ENCODE measurements around the gene TAS2R1. TPM values are rescaled to one million over a fixed set of nuclear protein-coding genes. Genes with fewer than 3 reads are reported as not detected.

The TAS2R1 gene
- polyA plus RNA-seq, 3 donors, result not detected

DNA sequence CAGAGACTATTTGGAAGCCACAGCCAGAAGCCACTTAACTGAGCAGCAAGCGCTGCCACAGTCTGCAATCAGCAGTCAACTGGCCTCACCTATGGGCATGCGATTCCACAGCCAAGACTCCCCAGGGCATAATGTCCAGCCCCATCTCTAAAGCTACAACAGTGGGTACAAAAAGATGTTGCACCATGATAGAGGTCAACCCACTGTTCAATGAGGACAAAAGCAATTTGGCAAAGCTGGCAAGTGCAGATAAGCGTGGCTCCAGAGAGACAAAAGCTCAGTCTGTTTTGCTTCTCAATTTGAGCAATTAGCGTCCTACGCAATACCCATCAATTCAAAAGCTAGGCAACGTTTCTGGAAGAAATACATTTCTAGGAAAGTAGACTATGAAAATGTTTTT lies 3.2 kb downstream of the TAS2R1 start:
- intact Hi-C loops (cut with micrococcal nuclease), result no loop called here
- Histone ChIP-seq H3K27ac (ENCODE audit: low read depth in 1 of 2, low read length in 2 of 2) (no peak overlapping the region), H4K20me1 (ENCODE audit: insufficient read depth, low read length) (no peaks in the 10 kb centered on the region), H3K4me1 (ENCODE audit: control insufficient read depth in 1 of 2, insufficient read depth in 2 of 2, low read length in 2 of 2) (no peaks in the 10 kb centered on the region), H3K4me2 (replicated peaks; ENCODE audit: extremely low read depth, low read length, poor library complexity, severe bottlenecking) (no peak overlapping the region), H3K27me3 (ENCODE audit: control insufficient read depth in 2 of 2, insufficient read depth in 2 of 2, low read length in 2 of 2) (no peaks in the 10 kb centered on the region), H3K79me2 (ENCODE audit: insufficient read depth, low read length) (no peaks in the 10 kb centered on the region), H3K9me3 (replicated peaks in 1 of 2; ENCODE audit: control insufficient read depth in 1 of 2, insufficient read depth in 1 of 2, low read length in 2 of 2) (no peaks in the 10 kb centered on the region), H3K36me3 (replicated peaks in 1 of 2; ENCODE audit: control insufficient read depth in 1 of 2, insufficient read depth in 2 of 2, low read length in 2 of 2) (no peaks in the 10 kb centered on the region), H3K9ac (ENCODE audit: insufficient read depth, low read length, poor library complexity, severe bottlenecking) (no peak overlapping the region), H2AFZ (ENCODE audit: insufficient read depth, low read depth, low read length, poor library complexity, severe bottlenecking) (no peak overlapping the region), H3K4me3 (replicated peaks in 1 of 3; ENCODE audit: low read depth in 2 of 3, low read length in 3 of 3) (no peak overlapping the region)
- Mint-ChIP-seq H3K9me3 (peaks cover 0 to 5% (median 2%) of the 10 kb centered on the region in 7 donors), H3K4me3 (no peak overlapping the region), H3K36me3 (no peaks in the 10 kb centered on the region), H3K27ac (no peak overlapping the region), H3K27me3 (ENCODE audit: low read depth in 3 of 3) (no peaks in the 10 kb centered on the region), H3K4me1 (no peaks in the 10 kb centered on the region)
- no peak for TF ChIP-seq CTCF (IDR thresholded peaks at IDR 0.05)
- DNase-seq, result no peak
- 92% methylated on average over 3 of the region's 6 CpGs for WGBS (ENCODE audit: insufficient coverage)

- Histone ChIP-seq H3K27ac (ENCODE audit: low read depth in 1 of 2, low read length in 2 of 2) (no peak overlapping the region), H3K4me3 (replicated peaks in 1 of 3; ENCODE audit: low read depth in 2 of 3, low read length in 3 of 3) (no peak overlapping the region), H3K79me2 (ENCODE audit: insufficient read depth, low read length) (no peaks in the 10 kb centered on the region), H3K9me3 (replicated peaks in 1 of 2; ENCODE audit: control insufficient read depth in 1 of 2, insufficient read depth in 1 of 2, low read length in 2 of 2) (no peaks in the 10 kb centered on the region), H3K9ac (ENCODE audit: insufficient read depth, low read length, poor library complexity, severe bottlenecking) (no peak overlapping the region), H4K20me1 (ENCODE audit: insufficient read depth, low read length) (no peaks in the 10 kb centered on the region), H2AFZ (ENCODE audit: insufficient read depth, low read depth, low read length, poor library complexity, severe bottlenecking) (no peak overlapping the region), H3K27me3 (ENCODE audit: control insufficient read depth in 2 of 2, insufficient read depth in 2 of 2, low read length in 2 of 2) (no peaks in the 10 kb centered on the region), H3K4me2 (replicated peaks; ENCODE audit: extremely low read depth, low read length, poor library complexity, severe bottlenecking) (no peak overlapping the region), H3K36me3 (replicated peaks in 1 of 2; ENCODE audit: control insufficient read depth in 1 of 2, insufficient read depth in 2 of 2, low read length in 2 of 2) (no peaks in the 10 kb centered on the region), H3K4me1 (ENCODE audit: control insufficient read depth in 1 of 2, insufficient read depth in 2 of 2, low read length in 2 of 2) (no peaks in the 10 kb centered on the region)
- TF ChIP-seq CTCF (IDR thresholded peaks at IDR 0.05), result no peak
- no peaks in the 10 kb centered on the region for H3K4me1 Mint-ChIP-seq
- H3K9me3 Mint-ChIP-seq, result peaks cover 0 to 5% (median 2%) of the 10 kb centered on the region in 7 donors
- 86% methylated on average over 1 of the region's 2 CpGs for WGBS (ENCODE audit: insufficient coverage)
- no peak overlapping the region for H3K4me3 Mint-ChIP-seq
- intact Hi-C loops (cut with micrococcal nuclease), result no loop called here
- no peaks in the 10 kb centered on the region for H3K27me3 Mint-ChIP-seq (ENCODE audit: low read depth in 3 of 3)
- no peaks in the 10 kb centered on the region for H3K36me3 Mint-ChIP-seq
- DNase-seq, result no peak
- no peak overlapping the region for H3K27ac Mint-ChIP-seq
These were observed 4.4 kb downstream of the TAS2R1 start for GRCh38 chr5:9625731-9626130.
